ENCODE results near the gene TCF4.

The TCF4 gene

GRCh38 chr18:55551227-55551626 lies 36.8 kb downstream of the TCF4 start:
- no peak overlapping the region for H3K27ac ChIP-seq (replicated peaks)
- no peak overlapping the region for H3K4me3 ChIP-seq (replicated peaks; ENCODE audit: insufficient read depth, low read length)
- H3K27me3 ChIP-seq (ENCODE audit: insufficient read depth, poor library complexity, severe bottlenecking), result no peaks in the 10 kb centered on the region
- TF ChIP-seq SPI1 (IDR thresholded peaks at IDR 0.05; ENCODE audit: borderline replicate concordance, low read depth) (no peak), CTCF (IDR thresholded peaks at IDR 0.05; ENCODE audit: insufficient read depth, low read length) (no peak), POLR2AphosphoS5 (IDR thresholded peaks at IDR 0.05; ENCODE audit: low read depth) (no peak), GABPA (IDR thresholded peaks at IDR 0.05; ENCODE audit: low read depth) (no peak), REST (IDR thresholded peaks at IDR 0.05; ENCODE audit: insufficient replicate concordance, low read depth) (no peak)
- no peak for DNase-seq (ENCODE audit: low read depth in 1 of 2, low spot score in 1 of 2)

- TF ChIP-seq POLR2AphosphoS5 (IDR thresholded peaks at IDR 0.05; ENCODE audit: low read depth) (no peak), SPI1 (IDR thresholded peaks at IDR 0.05; ENCODE audit: borderline replicate concordance, low read depth) (no peak), REST (IDR thresholded peaks at IDR 0.05; ENCODE audit: insufficient replicate concordance, low read depth) (no peak), GABPA (IDR thresholded peaks at IDR 0.05; ENCODE audit: low read depth) (no peak), CTCF (IDR thresholded peaks at IDR 0.05; ENCODE audit: insufficient read depth, low read length) (no peak)
- Histone ChIP-seq H3K27me3 (ENCODE audit: insufficient read depth, poor library complexity, severe bottlenecking) (no peaks in the 10 kb centered on the region), H3K27ac (replicated peaks) (no peak overlapping the region), H3K4me3 (replicated peaks; ENCODE audit: insufficient read depth, low read length) (no peak overlapping the region)
- no peak for DNase-seq (ENCODE audit: low read depth in 1 of 2, low spot score in 1 of 2)
Measured at GRCh38 chr18:55550471-55550870, 37.5 kb downstream of the TCF4 start.

GRCh38 chr18:55549474-55550104 lies 38.4 kb downstream of the TCF4 start:
- Histone ChIP-seq H3K4me3 (replicated peaks; ENCODE audit: insufficient read depth, low read length) (no peak overlapping the region), H3K27me3 (ENCODE audit: insufficient read depth, poor library complexity, severe bottlenecking) (no peaks in the 10 kb centered on the region), H3K27ac (replicated peaks) (no peak overlapping the region)
- DNase-seq (ENCODE audit: low read depth in 1 of 2, low spot score in 1 of 2), result no peak
- TF ChIP-seq POLR2AphosphoS5 (IDR thresholded peaks at IDR 0.05; ENCODE audit: low read depth), result no peak
- TF ChIP-seq CTCF (IDR thresholded peaks at IDR 0.05; ENCODE audit: insufficient read depth, low read length), result no peak
- no peak for TF ChIP-seq SPI1 (IDR thresholded peaks at IDR 0.05; ENCODE audit: borderline replicate concordance, low read depth)
- no peak for TF ChIP-seq REST (IDR thresholded peaks at IDR 0.05; ENCODE audit: insufficient replicate concordance, low read depth)
- TF ChIP-seq GABPA (IDR thresholded peaks at IDR 0.05; ENCODE audit: low read depth), result no peak

All from HL-60 (cell line).